Parathyroid adenoma (tissue), 2 donors: ENCODE results near the gene LHX6.
A peak's percentile ranks its signal among the peaks of the same experiment; 100 is the strongest.

ENCODE experiments used
- H2AFZ ChIP-seq: fragments of 300-600 bp; sonication (generic); one replicate; pipeline ENCODE4 v1.7.0; 2017; ENCODE audit warnings: antibody characterized with exemption, mild to moderate bottlenecking
- H3K27ac ChIP-seq: fragments of 300-600 bp; sonication (generic); one replicate; pipeline ENCODE4 v1.7.0; 2017
- H3K27me3 ChIP-seq: fragments of 300-600 bp; sonication (generic); one replicate; pipeline ENCODE4 v1.7.0; 2017; ENCODE audit warnings: low read length; ENCODE audit not compliant: control insufficient read depth, insufficient read depth
- H3K36me3 ChIP-seq: fragments of 300-600 bp; sonication (generic); one replicate; pipeline ENCODE4 v1.7.0; 2017; ENCODE audit warnings: low read length; ENCODE audit not compliant: control insufficient read depth, insufficient read depth
- H3K4me1 ChIP-seq: fragments of 300-600 bp; sonication (generic); one replicate; pipeline ENCODE4 v1.7.0; 2017; ENCODE audit warnings: control low read depth
- H3K4me2 ChIP-seq: fragments of 300-600 bp; sonication (generic); one replicate; pipeline ENCODE4 v1.7.0; 2017; ENCODE audit warnings: low read length
- H3K4me3 ChIP-seq: fragments of 300-600 bp; sonication (generic); one replicate; pipeline ENCODE4 v1.7.0; 2017; ENCODE audit warnings: low read depth, low read length
- H3K79me2 ChIP-seq: fragments of 300-600 bp; sonication (generic); one replicate; pipeline ENCODE4 v1.7.0; 2017; ENCODE audit warnings: control low read depth
- H3K9ac ChIP-seq: fragments of 300-600 bp; sonication (generic); one replicate; pipeline ENCODE4 v1.7.0; 2017; ENCODE audit warnings: mild to moderate bottlenecking
- H3K9me3 ChIP-seq: fragments of 300-600 bp; sonication (generic); one replicate; pipeline ENCODE4 v1.7.0; 2017; ENCODE audit warnings: low read length; ENCODE audit not compliant: control insufficient read depth
- CTCF ChIP-seq: fragments of 300-600 bp; sonication (generic); IDR thresholded peaks from one replicate; pipeline ENCODE4 v1.7.0; 2017; ENCODE audit warnings: antibody characterized with exemption, mild to moderate bottlenecking
- donor health status: primary hyperparathyroidism.

LHX6 gene

GRCh38 chr9:122220673-122221182 is 8.0 kb downstream of the LHX6 start:
- no peak for TF ChIP-seq CTCF
- Histone ChIP-seq H3K4me1 (no peaks in the 10 kb centered on the region), H3K27me3 (peaks cover 5% of the 10 kb centered on the region), H3K36me3 (no peaks in the 10 kb centered on the region), H3K79me2 (no peaks in the 10 kb centered on the region), H3K27ac (no peak overlapping the region), H3K4me3 (no peak overlapping the region), H3K4me2 (no peak overlapping the region), H3K9ac (no peak overlapping the region), H3K9me3 (no peaks in the 10 kb centered on the region), H2AFZ (no peak overlapping the region)

- Histone ChIP-seq H3K27ac (no peak overlapping the region), H3K9ac (no peak overlapping the region), H3K79me2 (no peaks in the 10 kb centered on the region), H3K27me3 (peaks cover 5% of the 10 kb centered on the region), H3K4me2 (peak overlapping the region; percentile 61), H2AFZ (no peak overlapping the region), H3K36me3 (no peaks in the 10 kb centered on the region), H3K4me1 (no peaks in the 10 kb centered on the region), H3K9me3 (no peaks in the 10 kb centered on the region), H3K4me3 (no peak overlapping the region)
- no peak for TF ChIP-seq CTCF
Measured at GRCh38 chr9:122219856-122220672, 8.7 kb downstream of the LHX6 start.

- Histone ChIP-seq H3K4me3 (peak overlapping the region; percentile 17), H3K9me3 (no peaks in the 10 kb centered on the region), H3K9ac (no peak overlapping the region), H3K36me3 (no peaks in the 10 kb centered on the region), H2AFZ (no peak overlapping the region), H3K4me2 (peak overlapping the region; percentile 61), H3K27ac (no peak overlapping the region), H3K27me3 (peaks cover 5% of the 10 kb centered on the region), H3K4me1 (no peaks in the 10 kb centered on the region), H3K79me2 (no peaks in the 10 kb centered on the region)
- no peak for TF ChIP-seq CTCF
Measured at GRCh38 chr9:122218935-122219855, 9.6 kb downstream of the LHX6 start.

- no peak overlapping the region for H3K27ac ChIP-seq
- H3K27me3 ChIP-seq: peaks cover 5% of the 10 kb centered on the region
- H3K36me3 ChIP-seq: no peaks in the 10 kb centered on the region
- H2AFZ ChIP-seq: no peak overlapping the region
- peak overlapping the region; percentile 61 for H3K4me2 ChIP-seq
- H3K9ac ChIP-seq: no peak overlapping the region
- H3K4me1 ChIP-seq: no peaks in the 10 kb centered on the region
- no peak overlapping the region for H3K4me3 ChIP-seq
- H3K79me2 ChIP-seq: no peaks in the 10 kb centered on the region
- TF ChIP-seq CTCF: no peak
- H3K9me3 ChIP-seq: no peaks in the 10 kb centered on the region
Measured at GRCh38 chr9:122218071-122218934, 10.5 kb downstream of the LHX6 start.
